Heart right ventricle (tissue), 16 donors: ENCODE results near the gene LRRC1. TPM values are rescaled to one million over a fixed set of nuclear protein-coding genes. Genes with fewer than 3 reads are reported as not detected.
A peak's percentile ranks its signal among the peaks of the same experiment; 100 is the strongest.

ENCODE experiments used
- ATAC-seq, 8 donors: fragments of 200-7000 bp; cut with Tn5 transposase; one replicate each; pipeline ENCODE4 v1.9.1; 2020; ENCODE audit warnings: mild to moderate bottlenecking in 8 of 8, moderate library complexity in 8 of 8, moderate number of reproducible peaks in 1 of 8
- DNase-seq, 2 donors: peaks; one replicate each; pipeline ENCODE4 v3.0.0-alpha.2; 2020
- H3K27ac ChIP-seq, 10 donors: fragments of 200-600 bp; sonication (generic) in 2 of 10; one replicate each; pipeline versions ENCODE4 v1.5.0 to v1.8.0; 2020 to 2022; ENCODE audit warnings: mild to moderate bottlenecking in 3 of 10
- H3K27me3 ChIP-seq, 7 donors: fragments of 200-600 bp; one replicate each; pipeline ENCODE4 v1.8.0; 2021 to 2022; ENCODE audit warnings: mild to moderate bottlenecking in 2 of 7
- H3K36me3 ChIP-seq, 9 donors: fragments of 200-600 bp; sonication (generic) in 1 of 9; one replicate each; pipeline versions ENCODE4 v1.5.0 to v1.8.0; 2020 to 2022; ENCODE audit warnings: mild to moderate bottlenecking in 2 of 9
- H3K4me1 ChIP-seq, 9 donors: fragments of 200-600 bp; sonication (generic) in 1 of 9; one replicate each; pipeline versions ENCODE4 v1.5.0 to v1.8.0; 2020 to 2022; ENCODE audit warnings: mild to moderate bottlenecking in 4 of 9
- H3K4me3 ChIP-seq, 10 donors: fragments of 200-600 bp; sonication (generic) in 2 of 10; one replicate each; pipeline versions ENCODE4 v1.5.0 to v1.8.0; 2020 to 2022; ENCODE audit warnings: mild to moderate bottlenecking in 7 of 10, moderate library complexity in 2 of 10
- H3K9me3 ChIP-seq, 11 donors: fragments of 200-600 bp in 10 of 11; sonication (generic) in 2 of 11; one replicate each; pipeline versions ENCODE4 v1.5.0 to v1.8.0; 2013 to 2022; ENCODE audit warnings: mild to moderate bottlenecking in 2 of 11, control low read depth in 1 of 11, moderate library complexity in 1 of 11
- WGBS, 2 donors: extraction: QIAGEN DNeasy Blood & Tissue Kit; methylation state at CpG; one replicate each; pipeline ENCODE4 v1.1.7; 2013; ENCODE audit warnings: inconsistent platforms in 1 of 2; 5-methylcytosine and 5-hydroxymethylcytosine counted together
- intact Hi-C, 10 donors: fragments of 100-400 bp; cut with DNase I; formaldehyde crosslinking; loops; one replicate each; pipeline versions ENCODE4 v1.11.1 to v1.14.2; 2022
- polyA plus RNA-seq, 2 donors: library from polyadenylated mRNA; stranded (reverse); fragments of 200-250 nt; gene quantifications; one replicate each; pipeline ENCODE4 v1.2.3, GENCODE V29; 2013
- total RNA-seq, 10 donors: library from RNA; stranded (reverse); fragmentation: NEBNext Ultra II Directional in 3 of 10; extraction: Animal tissue kit (Norgen Biotek cat#: 25700) in 3 of 10; gene quantifications; one replicate each; pipeline versions ENCODE4 v1.2.1 to v1.2.4, GENCODE V29; 2021 to 2023
- TF ChIP-seq, protein P1 (sequence below), 9 donors: fragments of 200-600 bp; sonication (generic) in 2 of 9; IDR thresholded peaks; one replicate each; pipeline versions ENCODE4 v1.5.0 to v1.8.0; 2021 to 2022; ENCODE audit warnings: antibody characterized with exemption in 9 of 9, mild to moderate bottlenecking in 5 of 9, moderate library complexity in 1 of 9
- donor health status: Arrhythmogenic right ventricular cardiomyopathy.
- donor health status: ischemic (EF 13 %, LVEDD 7.1; RV severe dilation, severe dysfunction).
- donor health status: healthy with polysubstance abuse.
- donor health status: DM: no; HTN: yes; CAD: no.
- donor health status: DM: no; HTN: no; CAD: no.
- donor health status: ischemic (EF 25% LVEDD 6.9; RV normal size, moderate dysfunction).
- donor health status: ischemic (EF 25% LVEDD 5.7; RV mildly dilated, moderate dysfunction).
- donor health status: healthy.
- donor health status: DM: yes; HTN: yes; CAD: no.
- donor health status: Ischemic cardiomyopathy.
- donor health status: ischemic (EF 35%, LVEDD 5.7; RV mildly dilated, moderate dysfunction).
- donor health status: nonischemic (EF 11% LVEDD 7.7; RV severe dilation, severe dysfunction).
- donor health status: DM: yes; HTN: yes; CAD: no.
- donor health status: PGD.
- donor health status: ischemic (EF 29% LVEDD 5.4; RV normal size, mild dysfunction).
- donor health status: nonischemic (EF 23%, LVEDD 6.1; RV moderate dilation, normal function).

The LRRC1 gene
- total and polyA plus RNA-seq, 12 donors, result 1.2 to 7.5 (median 4.7) TPM

DNA sequence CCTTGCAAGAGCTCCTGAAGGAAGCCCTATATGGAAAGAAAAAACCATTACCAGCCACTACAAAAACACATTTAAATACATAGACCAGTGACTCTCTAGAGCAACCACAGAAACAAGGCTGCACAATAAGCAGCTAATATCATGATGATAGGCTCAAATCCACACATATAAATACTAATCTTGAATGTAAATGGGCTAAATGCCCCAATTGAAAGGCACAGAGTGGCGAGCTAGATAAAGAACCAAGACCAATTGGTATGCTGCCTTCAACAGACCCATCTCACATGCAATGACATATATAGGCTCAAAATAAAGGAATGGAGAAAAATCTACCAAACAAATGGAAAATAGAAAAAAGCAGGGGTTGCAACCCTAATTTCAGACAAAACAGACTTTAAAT lies 153.0 kb downstream of the LRRC1 start:
- H3K27ac ChIP-seq, result no peak overlapping the region
- TF ChIP-seq, protein P1, sequence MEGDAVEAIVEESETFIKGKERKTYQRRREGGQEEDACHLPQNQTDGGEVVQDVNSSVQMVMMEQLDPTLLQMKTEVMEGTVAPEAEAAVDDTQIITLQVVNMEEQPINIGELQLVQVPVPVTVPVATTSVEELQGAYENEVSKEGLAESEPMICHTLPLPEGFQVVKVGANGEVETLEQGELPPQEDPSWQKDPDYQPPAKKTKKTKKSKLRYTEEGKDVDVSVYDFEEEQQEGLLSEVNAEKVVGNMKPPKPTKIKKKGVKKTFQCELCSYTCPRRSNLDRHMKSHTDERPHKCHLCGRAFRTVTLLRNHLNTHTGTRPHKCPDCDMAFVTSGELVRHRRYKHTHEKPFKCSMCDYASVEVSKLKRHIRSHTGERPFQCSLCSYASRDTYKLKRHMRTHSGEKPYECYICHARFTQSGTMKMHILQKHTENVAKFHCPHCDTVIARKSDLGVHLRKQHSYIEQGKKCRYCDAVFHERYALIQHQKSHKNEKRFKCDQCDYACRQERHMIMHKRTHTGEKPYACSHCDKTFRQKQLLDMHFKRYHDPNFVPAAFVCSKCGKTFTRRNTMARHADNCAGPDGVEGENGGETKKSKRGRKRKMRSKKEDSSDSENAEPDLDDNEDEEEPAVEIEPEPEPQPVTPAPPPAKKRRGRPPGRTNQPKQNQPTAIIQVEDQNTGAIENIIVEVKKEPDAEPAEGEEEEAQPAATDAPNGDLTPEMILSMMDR (IDR thresholded peaks at IDR 0.05), result no peak
- 97% methylated on average over 1 of the region's 1 CpG for WGBS, 2 donors
- peaks cover 0 to 16% (median 0%) of the 10 kb centered on the region in 9 donors for H3K4me1 ChIP-seq
- no peak for DNase-seq
- H3K36me3 ChIP-seq, result no peaks in the 10 kb centered on the region
- H3K27me3 ChIP-seq, result no peaks in the 10 kb centered on the region
- H3K9me3 ChIP-seq, result peaks cover 0 to 35% (median 6%) of the 10 kb centered on the region in 11 donors
- ATAC-seq, result no peak
- intact Hi-C loops, result no loop called here
- H3K4me3 ChIP-seq, result no peak overlapping the region

DNA sequence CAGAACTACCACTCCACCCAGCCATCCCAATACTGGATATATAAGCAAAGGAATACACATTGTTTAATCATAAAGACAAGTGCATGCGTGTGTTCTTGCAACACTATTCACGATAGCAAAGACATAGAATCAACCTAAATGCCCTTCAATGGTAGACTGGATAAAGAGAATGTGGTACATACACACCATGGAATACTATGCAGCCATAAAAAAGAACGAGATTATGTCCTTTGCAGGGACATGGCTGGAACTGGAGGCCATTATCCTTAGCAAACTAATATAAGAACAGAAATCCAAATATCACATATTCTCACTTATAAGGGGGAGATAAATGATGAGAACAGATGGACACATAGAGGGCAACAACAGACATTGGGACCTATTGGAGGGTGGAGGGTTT lies 156.6 kb downstream of the LRRC1 start:
- intact Hi-C loops, result loop anchor here in 5 of 10 donors (10.0 kb wide), 4 partner anchors 157 to 457 kb away; partner anchors contain the start of gene LRRC1 (in 2 of the 5)
- ATAC-seq, result no peak
- TF ChIP-seq, protein P1 (IDR thresholded peaks at IDR 0.05), result no peak

DNA sequence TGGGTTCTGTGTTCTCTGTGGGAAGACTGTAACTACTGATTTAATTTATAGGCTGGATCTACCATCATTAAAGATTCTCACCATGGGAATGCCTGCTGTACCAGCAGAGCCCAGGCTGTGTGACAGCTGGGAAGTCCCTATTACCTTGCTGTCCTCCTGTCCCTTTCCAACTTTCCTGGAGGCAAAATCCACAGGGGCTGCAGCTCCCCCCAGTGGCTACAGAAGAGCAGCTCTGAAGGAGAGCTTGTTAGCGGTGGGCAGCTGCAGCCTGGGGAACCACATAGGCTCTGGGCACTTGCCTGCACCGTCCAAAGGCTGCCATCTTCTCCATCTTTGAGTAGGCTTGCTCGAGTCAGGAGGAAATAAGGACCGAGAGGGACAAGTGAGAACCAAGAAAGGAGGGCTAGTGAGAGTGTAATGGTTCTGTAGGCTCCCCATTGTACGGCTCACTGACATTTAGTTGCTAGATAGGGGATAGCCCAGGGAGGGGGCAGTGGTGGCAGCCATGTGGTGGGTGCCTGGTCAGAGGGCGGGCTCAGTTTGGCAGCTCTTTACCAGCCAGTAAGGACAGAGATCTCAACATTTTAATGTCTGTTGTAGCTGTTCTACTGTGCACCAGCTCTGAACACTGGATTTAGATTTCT lies 161.4 kb downstream of the LRRC1 start:
- DNase-seq, result peak; percentile 51 to 68

More for the DNA sequence above, 156.6 kb downstream of the LRRC1 start:
- H3K4me3 ChIP-seq, result no peak overlapping the region
- no peak for DNase-seq
- H3K36me3 ChIP-seq, result no peaks in the 10 kb centered on the region
- no peaks in the 10 kb centered on the region for H3K4me1 ChIP-seq
- H3K9me3 ChIP-seq, result peaks cover 0 to 35% (median 6%) of the 10 kb centered on the region in 11 donors
- no peaks in the 10 kb centered on the region for H3K27me3 ChIP-seq
- 87 to 94% methylated on average over 3 of the region's 3 CpGs for WGBS, 2 donors
- H3K27ac ChIP-seq, result no peak overlapping the region

DNA sequence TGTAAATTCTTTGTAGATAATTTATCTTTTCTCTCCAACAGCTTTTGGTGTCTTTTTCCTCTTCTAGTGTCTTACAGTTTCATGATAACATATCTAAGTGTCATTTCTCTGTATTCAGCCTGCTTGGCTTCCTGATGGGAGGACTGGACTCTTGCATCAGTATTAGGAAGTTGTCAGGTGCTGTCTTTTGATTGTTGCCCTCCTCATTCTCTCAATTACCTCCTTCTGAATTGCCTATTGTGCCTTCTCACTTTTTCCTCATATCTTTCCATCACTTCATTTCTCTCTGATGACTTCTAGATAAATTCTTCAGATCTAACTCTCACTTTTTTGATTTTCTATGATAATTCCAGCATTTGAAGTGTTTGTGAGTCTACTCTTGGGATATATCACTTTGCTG lies 162.0 kb downstream of the LRRC1 start:
- Histone ChIP-seq H3K36me3 (no peaks in the 10 kb centered on the region), H3K9me3 (no peaks in the 10 kb centered on the region), H3K4me3 (no peak overlapping the region), H3K4me1 (peaks cover 0 to 2% (median 0%) of the 10 kb centered on the region in 9 donors), H3K27me3 (no peaks in the 10 kb centered on the region), H3K27ac (no peak overlapping the region)
- ATAC-seq, result no peak
- TF ChIP-seq, protein P1 (IDR thresholded peaks at IDR 0.05), result no peak
- DNase-seq, result no peak
- intact Hi-C loops, result loop anchor here (1.0 to 10.0 kb wide), 9 partner anchors 162 to 462 kb away; partner anchors contain the start of gene LRRC1 (in 3 of the 10)

More for the DNA sequence above, 161.4 kb downstream of the LRRC1 start:
- Histone ChIP-seq H3K9me3 (peaks cover 0 to 6% (median 0%) of the 10 kb centered on the region in 11 donors), H3K36me3 (no peaks in the 10 kb centered on the region), H3K4me1 (no peaks in the 10 kb centered on the region), H3K4me3 (no peak overlapping the region), H3K27me3 (no peaks in the 10 kb centered on the region), H3K27ac (no peak overlapping the region)
- TF ChIP-seq, protein P1 (IDR thresholded peaks at IDR 0.05), result peak; percentile 27 to 80 (median 73)
- intact Hi-C loops, result loop anchor here (1.0 to 10.0 kb wide), 9 partner anchors 161 to 461 kb away; partner anchors contain the start of gene LRRC1 (in 3 of the 10)
- 32% methylated on average over 6 of the region's 6 CpGs for WGBS, 2 donors
- ATAC-seq, result peak; percentile 81 to 97 (median 94)
